H1 (cell line): ENCODE data around the gene ENTREP1. TPM values are rescaled to one million over a fixed set of nuclear protein-coding genes. Genes with fewer than 3 reads are reported as not detected.

ENCODE experiments used
- CTCF ChIA-PET: fragments of 300-600 bp; sonication (Branson Sonifier 250); formaldehyde crosslinking; loops from one replicate; lab custom pipeline; 2021; ENCODE audit not compliant: partially characterized antibody; lab: Charles Lee
- POLR2A ChIA-PET: fragments of 300-600 bp; sonication (Branson Sonifier 250); formaldehyde crosslinking; loops from one replicate; lab custom pipeline; 2021; ENCODE audit warnings: inconsistent platforms; ENCODE audit not compliant: partially characterized antibody; lab: Charles Lee
- DNase-seq, 2 experiments: peaks; one replicate each; pipeline versions ENCODE4 v3.0.0 to v3.0.0-alpha.2; 2010 to 2022; ENCODE audit warnings: low spot score in 2 of 2, low read depth in 1 of 2, mixed read lengths in 1 of 2
- FAIRE-seq: peaks from 2 replicates; lab custom pipeline; 2011; peaks lifted over from hg19 to GRCh38; lab: Jason Lieb, UNC
- H2AFZ ChIP-seq: 2 replicates; pipeline ENCODE4 v1.8.1; 2012; ENCODE audit warnings: low read length, inconsistent platforms
- H2AK5ac ChIP-seq: 2 replicates; pipeline ENCODE4 v1.6.1; 2013; ENCODE audit warnings: low read depth, low read length
- H2BK120ac ChIP-seq: replicated peaks from 2 replicates; pipeline ENCODE3; 2013; ENCODE audit warnings: low read depth, low read length, inconsistent platforms
- H2BK12ac ChIP-seq: 2 replicates; pipeline ENCODE4 v1.6.1; 2013; ENCODE audit warnings: low read depth, low read length
- H2BK15ac ChIP-seq: 2 replicates; pipeline ENCODE4 v1.6.1; 2013; ENCODE audit warnings: low read length
- H2BK20ac ChIP-seq: 2 replicates; pipeline ENCODE4 v1.6.1; 2013; ENCODE audit warnings: low read length
- H2BK5ac ChIP-seq: 2 replicates; pipeline ENCODE4 v1.6.1; 2013; ENCODE audit warnings: low read depth, low read length
- H3K14ac ChIP-seq: 2 replicates; pipeline ENCODE4 v1.6.1; 2013; ENCODE audit warnings: inconsistent platforms; ENCODE audit not compliant: insufficient read length
- H3K18ac ChIP-seq: 2 replicates; pipeline ENCODE4 v1.6.1; 2013; ENCODE audit warnings: low read length; ENCODE audit errors: extremely low read depth
- H3K23ac ChIP-seq: 2 replicates; pipeline ENCODE4 v1.6.1; 2013; ENCODE audit warnings: inconsistent platforms; ENCODE audit not compliant: insufficient read length
- H3K23me2 ChIP-seq: 2 replicates; pipeline ENCODE4 v1.6.1; 2013; ENCODE audit warnings: low read depth, low read length
- H3K27ac ChIP-seq: 2 replicates; pipeline ENCODE4 v1.6.1; 2011; ENCODE audit warnings: low read depth, low read length, inconsistent platforms
- H3K27me3 ChIP-seq, 4 experiments: replicated peaks in 1 of 4; 1 replicate in 1 of 4; 2 replicates in 3 of 4; pipeline versions ENCODE4 v1.6.1 to v1.8.1; 2011 to 2013; ENCODE audit warnings: low read length in 3 of 4, mild to moderate bottlenecking in 3 of 4, inconsistent platforms in 2 of 4, mixed read lengths in 2 of 4, moderate library complexity in 1 of 4; ENCODE audit not compliant: control insufficient read depth in 3 of 4, insufficient read depth in 3 of 4; ENCODE audit errors: extremely low read depth in 1 of 4
- H3K36me3 ChIP-seq, 4 experiments: 2 replicates each; pipeline versions ENCODE4 v1.6.1 to v1.8.1; 2011 to 2013; ENCODE audit warnings: mild to moderate bottlenecking in 4 of 4, low read length in 3 of 4, moderate library complexity in 2 of 4, control low read depth in 1 of 4, inconsistent platforms in 1 of 4; ENCODE audit not compliant: insufficient read depth in 4 of 4, control insufficient read depth in 2 of 4
- H3K4ac ChIP-seq: replicated peaks from 2 replicates; pipeline ENCODE3; 2013; ENCODE audit warnings: low read length, low read depth, mixed read lengths, inconsistent platforms; ENCODE audit not compliant: insufficient read length
- H3K4me1 ChIP-seq, 4 experiments: replicated peaks in 1 of 4; 1 replicate in 1 of 4; 2 replicates in 3 of 4; pipeline versions ENCODE4 v1.6.1 to v1.8.1; 2011 to 2013; ENCODE audit warnings: low read length in 3 of 4, inconsistent platforms in 2 of 4, mixed read lengths in 1 of 4; ENCODE audit not compliant: insufficient read depth in 4 of 4, control insufficient read depth in 3 of 4
- H3K4me2 ChIP-seq, 2 experiments: 2 replicates each; pipeline versions ENCODE4 v1.6.1 to v1.8.1; 2011 to 2013; ENCODE audit warnings: low read depth in 2 of 2, low read length in 2 of 2, control low read depth in 1 of 2, inconsistent platforms in 1 of 2, mild to moderate bottlenecking in 1 of 2; ENCODE audit not compliant: insufficient read depth in 1 of 2
- H3K4me3 ChIP-seq, 4 experiments: fragments of 200-600, 300-600 bp in 1 of 4; sonication (generic), shearing (Covaris generic), sonication (Bioruptor Twin) in 1 of 4; 2 replicates each; pipeline versions ENCODE4 v1.5.1 to v1.8.1; 2011 to 2016; ENCODE audit warnings: low read length in 4 of 4, low read depth in 3 of 4, control low read depth in 2 of 4, inconsistent platforms in 2 of 4, mild to moderate bottlenecking in 2 of 4, mixed read lengths in 1 of 4, moderate library complexity in 1 of 4; ENCODE audit not compliant: insufficient read depth in 2 of 4; ENCODE audit errors: extremely low read depth in 1 of 4
- H3K56ac ChIP-seq: replicated peaks from 2 replicates; pipeline ENCODE3; 2013; ENCODE audit warnings: low read depth, mild to moderate bottlenecking, mixed read lengths, low read length, inconsistent platforms; ENCODE audit not compliant: insufficient read length
- H3K79me1 ChIP-seq: 2 replicates; pipeline ENCODE4 v1.6.1; 2013; ENCODE audit warnings: low read depth, low read length, control low read depth
- H3K79me2 ChIP-seq, 2 experiments: 2 replicates each; pipeline versions ENCODE4 v1.6.1 to v1.8.1; 2012 to 2013; ENCODE audit warnings: low read length in 2 of 2, mild to moderate bottlenecking in 2 of 2, inconsistent platforms in 1 of 2; ENCODE audit not compliant: insufficient read depth in 2 of 2, control insufficient read depth in 1 of 2
- H3K9ac ChIP-seq, 4 experiments: replicated peaks in 1 of 4; 1 replicate in 1 of 4; 2 replicates in 3 of 4; pipeline versions ENCODE4 v1.6.1 to v1.8.1; 2011 to 2013; ENCODE audit warnings: low read depth in 3 of 4, low read length in 3 of 4, control low read depth in 2 of 4, mild to moderate bottlenecking in 2 of 4, moderate library complexity in 2 of 4, inconsistent platforms in 1 of 4; ENCODE audit errors: extremely low read depth in 1 of 4
- H3K9me3 ChIP-seq, 2 experiments: 2 replicates each; pipeline versions ENCODE4 v1.6.1 to v1.8.1; 2012 to 2013; ENCODE audit warnings: mild to moderate bottlenecking in 2 of 2, moderate library complexity in 2 of 2, control low read depth in 1 of 2, inconsistent platforms in 1 of 2, low read depth in 1 of 2, low read length in 1 of 2, mixed read lengths in 1 of 2; ENCODE audit not compliant: insufficient read depth in 2 of 2
- H4K20me1 ChIP-seq, 2 experiments: replicated peaks in 1 of 2; 2 replicates each; pipeline versions ENCODE3 to v1.8.1; 2011 to 2013; ENCODE audit warnings: inconsistent platforms in 2 of 2, low read length in 2 of 2, mild to moderate bottlenecking in 1 of 2; ENCODE audit not compliant: insufficient read depth in 2 of 2, control insufficient read depth in 1 of 2
- H4K5ac ChIP-seq: 2 replicates; pipeline ENCODE4 v1.6.1; 2013; ENCODE audit warnings: low read length, low read depth, mixed read lengths, inconsistent platforms; ENCODE audit not compliant: insufficient read length
- H4K8ac ChIP-seq: 2 replicates; pipeline ENCODE4 v1.8.0; 2013; ENCODE audit warnings: mild to moderate bottlenecking, moderate library complexity, low read length, inconsistent platforms; ENCODE audit not compliant: insufficient read depth; ENCODE audit errors: extremely low read depth
- H4K91ac ChIP-seq: replicated peaks from 2 replicates; pipeline ENCODE3; 2013; ENCODE audit warnings: low read length, mixed read lengths, inconsistent platforms; ENCODE audit not compliant: insufficient read length
- HDAC2 ChIP-seq, 2 experiments: fragments of 300-600 bp in 1 of 2; sonication (generic) in 1 of 2; IDR thresholded peaks; 2 replicates each; pipeline ENCODE4 v1.6.1; 2011 to 2012; ENCODE audit warnings: low read depth in 2 of 2, low read length in 2 of 2, mild to moderate bottlenecking in 2 of 2, moderate library complexity in 2 of 2, borderline replicate concordance in 1 of 2, inconsistent platforms in 1 of 2
- JUND ChIP-seq: IDR thresholded peaks from 2 replicates; pipeline ENCODE4 v1.6.1; 2011; ENCODE audit warnings: mild to moderate bottlenecking, improper control_type of control experiment, low read length
- POLR2AphosphoS5 ChIP-seq: IDR thresholded peaks from 2 replicates; pipeline ENCODE4 v1.6.1; 2011; ENCODE audit warnings: low read depth, low read length
- SP4 ChIP-seq: IDR thresholded peaks from 2 replicates; pipeline ENCODE4 v1.6.1; 2012; ENCODE audit warnings: low read length, inconsistent platforms
- SUZ12 ChIP-seq: fragments of 200-600 bp; sonication (generic); IDR thresholded peaks from 2 replicates; pipeline ENCODE4 v1.6.1; 2012; ENCODE audit warnings: mild to moderate bottlenecking, inconsistent platforms, low read length, moderate library complexity, mixed read lengths
- YY1 ChIP-seq: IDR thresholded peaks from 2 replicates; pipeline ENCODE4 v1.6.1; 2011; ENCODE audit warnings: low read depth, mild to moderate bottlenecking, low read length
- WGBS, 2 experiments: shearing (Covaris generic) in 1 of 2; methylation state at CpG; one replicate each; pipeline versions ENCODE4 v1.1.6 to v1.1.7; 2013 to 2015; ENCODE audit warnings: low lambda C conversion rate in 2 of 2, mixed read lengths in 2 of 2, inconsistent platforms in 1 of 2, low coverage in 1 of 2, missing lambda C conversion rate in 1 of 2; ENCODE audit not compliant: insufficient replicate concordance in 2 of 2, insufficient coverage in 1 of 2, insufficient read length in 1 of 2; ENCODE audit errors: extremely low coverage in 1 of 2, missing lambda C conversion rate in 1 of 2; 5-methylcytosine and 5-hydroxymethylcytosine counted together
- polyA plus RNA-seq, 7 experiments: library from polyadenylated mRNA; depleted of rRNA in 3 of 7; stranded (reverse) in 5 of 7; unstranded in 2 of 7; fragments of >200 nt in 5 of 7; fragments of 200-250 nt in 2 of 7; gene quantifications; 1 replicate in 5 of 7; 2 replicates in 1 of 7; 4 replicates in 1 of 7; pipeline versions ENCODE4 v1.2.1 to v1.2.3, GENCODE V29; 2011 to 2013; ENCODE audit warnings: missing spikeins in 2 of 7, mixed read lengths in 2 of 7
- total RNA-seq: library from RNA; stranded (reverse); fragmentation: NEBNext Ultra II Directional; extraction: Animal tissue kit (Norgen Biotek cat#: 25700); gene quantifications from 2 replicates; pipeline ENCODE4 v1.2.1, GENCODE V29; 2021

Gene ENTREP1
- total and polyA plus RNA-seq, 2 of the 8 experiments (the other 6 are each of a cell fraction or from before 2014, with no cell fraction given), result 15.3 to 25.0 TPM

DNA sequence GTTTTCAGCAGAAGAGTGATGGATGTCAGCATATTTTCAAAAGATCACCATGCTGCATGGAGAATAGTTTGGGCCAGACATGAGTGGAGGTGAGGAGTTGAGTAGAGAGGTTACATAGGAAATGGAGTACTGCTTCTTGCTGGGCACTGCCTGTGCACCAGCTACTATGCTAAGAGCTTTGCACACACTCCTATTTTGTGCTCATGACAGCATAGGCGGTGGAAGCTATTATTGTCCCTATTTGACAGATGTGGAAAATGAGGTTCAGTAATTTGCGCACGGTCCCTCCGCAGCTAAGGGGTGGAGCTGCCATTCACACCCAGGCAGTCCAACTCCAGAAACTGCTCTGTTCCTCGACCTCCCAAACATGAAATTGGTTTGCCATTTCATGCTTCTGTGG lies 67.8 kb downstream of the ENTREP1 start:
- Histone ChIP-seq H2BK20ac (no peak overlapping the region), H3K23me2 (no peaks in the 10 kb centered on the region), H3K4me2 (no peak overlapping the region), H3K79me1 (no peaks in the 10 kb centered on the region), H4K5ac (no peak overlapping the region), H2AFZ (no peak overlapping the region), H3K4ac (no peak overlapping the region), H2BK5ac (no peak overlapping the region), H3K27me3 (no peaks in the 10 kb centered on the region), H3K23ac (no peak overlapping the region), H3K4me3 (no peak overlapping the region), H3K36me3 (peaks cover 0 to 10% (median 2%) of the 10 kb centered on the region in 4 experiments; a peak in 3 of 8 replicates), H3K18ac (no peak overlapping the region), H3K56ac (no peak overlapping the region), H4K8ac (no peak overlapping the region), H3K27ac (no peak overlapping the region), H2BK120ac (no peak overlapping the region), H4K20me1 (no peaks in the 10 kb centered on the region), H2AK5ac (no peak overlapping the region), H3K4me1 (no peaks in the 10 kb centered on the region), H3K79me2 (no peaks in the 10 kb centered on the region), H3K9me3 (no peaks in the 10 kb centered on the region), H3K9ac (no peak overlapping the region), H3K14ac (no peak overlapping the region), H2BK12ac (no peak overlapping the region), H2BK15ac (no peak overlapping the region), H4K91ac (no peak overlapping the region)
- POLR2A ChIA-PET, result interaction anchor here (0.5 to 1.3 kb wide), 3 partner anchors 8 to 334 kb away, joined by 3 to 4 read pairs (median 3); no protein-coding TSS in a partner anchor
- 95% methylated on average over 5 of the region's 5 CpGs; no CpG with 5 or more reads in 1 of the 2 experiments for WGBS, 2 experiments
- FAIRE-seq (no peak), DNase-seq (no peak)
- CTCF ChIA-PET, result interaction anchor here (0.8 to 1.2 kb wide), 3 partner anchors 8 to 119 kb away, joined by 3 to 4 read pairs (median 3); no protein-coding TSS in a partner anchor
- no peak for TF ChIP-seq SP4
- TF ChIP-seq YY1, result no peak
- no peak for TF ChIP-seq POLR2AphosphoS5
- no peak for TF ChIP-seq JUND
- no peak for TF ChIP-seq SUZ12
- no peak for TF ChIP-seq HDAC2 (IDR thresholded peaks at IDR 0.05; ENCODE audit: borderline replicate concordance in 1 of 2, low read depth in 2 of 2, low read length in 2 of 2)
